ENCODE measurements around the gene ARHGAP44.

ARHGAP44 gene

GRCh38 chr17:12813664-12814063 is 24.4 kb downstream of the ARHGAP44 start:
- TF ChIP-seq CTCF (conservative IDR thresholded peaks at IDR 0.05; ENCODE audit: low read depth) = no peak
- no peak for DNase-seq (ENCODE audit: low spot score)
- ChIA-PET CTCF (no interaction called here), POLR2A (ENCODE audit: low non-redundant PET) (no interaction called here)
- no peak overlapping the region for H3K27ac ChIP-seq

DNA sequence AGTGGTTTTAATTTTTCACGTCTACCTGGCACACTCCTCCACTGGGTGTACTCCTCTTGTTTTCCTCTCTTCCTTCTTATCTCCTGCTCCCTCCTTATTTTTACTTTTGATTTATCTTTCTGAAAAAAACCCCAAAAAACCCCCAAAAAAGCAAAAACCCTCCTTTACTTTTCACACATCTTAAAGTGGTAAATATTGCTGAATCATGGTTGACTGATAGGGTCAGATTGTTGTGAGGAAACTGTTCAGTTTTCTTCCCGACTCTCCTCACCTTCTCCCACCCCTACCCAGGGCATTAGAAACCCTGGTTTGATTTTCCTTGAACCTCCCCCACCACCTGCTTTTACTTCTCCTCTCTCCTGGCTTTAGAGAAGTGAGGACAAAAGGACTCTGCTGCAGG is 25.4 kb downstream of the ARHGAP44 start:
- H3K27ac ChIP-seq = no peak overlapping the region
- CTCF ChIA-PET = no interaction called here
- no peak for TF ChIP-seq CTCF (conservative IDR thresholded peaks at IDR 0.05; ENCODE audit: low read depth)
- DNase-seq (ENCODE audit: low spot score) = no peak
- POLR2A ChIA-PET (ENCODE audit: low non-redundant PET) = no interaction called here

- CTCF ChIA-PET = no interaction called here
- DNase-seq (ENCODE audit: low spot score) = no peak
- POLR2A ChIA-PET (ENCODE audit: low non-redundant PET) = no interaction called here
- H3K27ac ChIP-seq = no peak overlapping the region
- no peak for TF ChIP-seq CTCF (conservative IDR thresholded peaks at IDR 0.05; ENCODE audit: low read depth)
Measured at GRCh38 chr17:12815642-12816141, 26.4 kb downstream of the ARHGAP44 start.

- no peak overlapping the region for H3K27ac ChIP-seq
- POLR2A ChIA-PET (ENCODE audit: low non-redundant PET) = no interaction called here
- CTCF ChIA-PET = no interaction called here
- no peak for DNase-seq (ENCODE audit: low spot score)
- TF ChIP-seq CTCF (conservative IDR thresholded peaks at IDR 0.05; ENCODE audit: low read depth) = no peak
Measured at GRCh38 chr17:12821376-12821940, 32.2 kb downstream of the ARHGAP44 start.

GRCh38 chr17:12826431-12826830 is 37.1 kb downstream of the ARHGAP44 start:
- no peak overlapping the region for H3K27ac ChIP-seq
- CTCF ChIA-PET = interaction anchor here (0.5 kb wide), 1 partner anchor 37 kb away, joined by 3 read pairs; no protein-coding TSS in a partner anchor
- DNase-seq (ENCODE audit: low spot score) = no peak
- no peak for TF ChIP-seq CTCF (conservative IDR thresholded peaks at IDR 0.05; ENCODE audit: low read depth)
- POLR2A ChIA-PET (ENCODE audit: low non-redundant PET) = no interaction called here

DNA sequence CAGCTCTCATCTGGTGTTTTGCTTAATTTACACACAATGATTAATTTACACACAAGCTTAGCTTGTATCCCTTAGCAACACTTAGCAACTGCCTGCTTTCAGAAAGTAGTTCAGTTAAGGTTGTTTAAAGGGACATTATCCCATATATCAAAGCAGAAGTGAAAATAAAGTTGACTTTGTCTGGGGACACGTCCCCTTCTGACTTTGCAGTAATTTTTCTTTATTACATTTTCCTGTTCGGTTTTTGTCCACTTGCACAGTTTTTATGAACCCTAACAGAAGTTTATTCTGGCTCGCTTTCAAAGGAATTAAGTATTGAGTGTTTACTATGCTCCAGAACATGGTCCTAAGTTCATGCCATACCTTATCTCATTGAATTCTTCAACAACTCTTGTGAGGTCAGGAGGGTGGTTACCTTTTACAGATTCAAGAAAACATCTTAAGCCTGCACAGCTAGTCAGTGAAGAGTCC is 41.5 kb downstream of the ARHGAP44 start:
- TF ChIP-seq CTCF (conservative IDR thresholded peaks at IDR 0.05; ENCODE audit: low read depth) = no peak
- no peak overlapping the region for H3K27ac ChIP-seq
- ChIA-PET CTCF (no interaction called here), POLR2A (ENCODE audit: low non-redundant PET) (no interaction called here)
- no peak for DNase-seq (ENCODE audit: low spot score)

All from RWPE1 (cell line).